Thyroid gland (tissue), 4 donors: Measurements from ENCODE around the gene MYO5A.

ENCODE experiments used
- CTCF ChIP-seq, 6 experiments: fragments of 200-600 bp in 3 of 6; fragments of 450-650 bp in 3 of 6; sonication (generic) in 3 of 6; IDR thresholded peaks; one replicate each; pipeline ENCODE4 v1.5.1; 2016 to 2019; ENCODE audit warnings: antibody characterized with exemption in 6 of 6, mild to moderate bottlenecking in 2 of 6, inconsistent platforms in 1 of 6, moderate library complexity in 1 of 6
- POLR2A ChIP-seq, 2 donors: fragments of 450-650 bp; IDR thresholded peaks; one replicate each; pipeline ENCODE4 v1.6.1; 2017; ENCODE audit warnings: antibody characterized with exemption in 2 of 2, mild to moderate bottlenecking in 2 of 2, moderate library complexity in 1 of 2

GRCh38 chr15:52361975-52362494 is 166.6 kb downstream of the MYO5A start:
- no peak for TF ChIP-seq CTCF (IDR thresholded peaks at IDR 0.05)
- no peak for TF ChIP-seq POLR2A (IDR thresholded peaks at IDR 0.05)
